Dermis blood vessel endothelial cell (primary cell): ENCODE data around the gene C9. TPM values are rescaled to one million over a fixed set of nuclear protein-coding genes. Genes with fewer than 3 reads are reported as not detected.
"Not testable (repeated sequence)": the region's sequence is repeated elsewhere in the genome, so short reads cannot be mapped to it uniquely, and the experiment has no call there.

Source experiments
- DNase-seq: peaks from one replicate; pipeline ENCODE4 v3.0.0; 2010
- total RNA-seq: library from RNA; depleted of rRNA; stranded (reverse); fragments of >200 nt; gene quantifications from 2 replicates; pipeline ENCODE4 v1.2.3, GENCODE V29; 2014

C9 gene
- total RNA-seq, 1 donor from 2014 or later: 0.34 TPM

GRCh38 chr5:39256477-39257235, 107.6 kb downstream of the C9 start:
- peak; percentile 64 for DNase-seq

- no peak for DNase-seq
Observed at GRCh38 chr5:39255406-39255805, 108.9 kb downstream of the C9 start.

GRCh38 chr5:39254671-39255070, 109.6 kb downstream of the C9 start:
- no peak for DNase-seq

GRCh38 chr5:39253196-39253595, 111.1 kb downstream of the C9 start:
- no peak for DNase-seq

- no peak for DNase-seq
Observed at GRCh38 chr5:39249564-39250274, 114.6 kb downstream of the C9 start.

- DNase-seq: no peak
Observed at GRCh38 chr5:39249069-39249468, 115.2 kb downstream of the C9 start.

GRCh38 chr5:39240750-39241149, 123.5 kb downstream of the C9 start:
- no peak for DNase-seq

- no peak for DNase-seq
Observed at GRCh38 chr5:39238366-39239105, 125.8 kb downstream of the C9 start.

GRCh38 chr5:39236718-39237117, 127.6 kb downstream of the C9 start:
- DNase-seq: no peak

GRCh38 chr5:39235648-39236047, 128.6 kb downstream of the C9 start:
- no peak for DNase-seq

GRCh38 chr5:39234494-39234893, 129.8 kb downstream of the C9 start:
- not testable (repeated sequence) for DNase-seq

Other genes with a start within 250 kb of the C9 start
- not detected in 2 replicates for gene FYB1, start 144.9 kb downstream of the C9 start, total RNA-seq
- gene DAB2, start 60.5 kb upstream of the C9 start, total RNA-seq: 118 and 129 TPM in 2 replicates